HCT116 (cell line): ENCODE results near the gene RPN1. TPM values are rescaled to one million over a fixed set of nuclear protein-coding genes. Genes with fewer than 3 reads are reported as not detected.

ENCODE experiments used
- ATAC-seq: fragments of 200-7000 bp; cut with Tn5 transposase; 2 replicates; pipeline ENCODE4 v1.9.1; 2020; ENCODE audit warnings: mild to moderate bottlenecking, moderate library complexity
- BruUV-seq: library from RNA; stranded (reverse); fragments of 400-500 nt; replicated peaks from 2 replicates; lab custom pipeline; 2021; lab: Mats Ljungman, UMichigan
- CTCF ChIA-PET: fragments of 300-600 bp; sonication (Branson Sonifier 250); formaldehyde crosslinking; loops from one replicate; lab custom pipeline; 2021; ENCODE audit warnings: antibody characterized with exemption; lab: Charles Lee
- POLR2A ChIA-PET: fragments of 300-600, 350-600 bp; sonication (Branson Sonifier 250); formaldehyde crosslinking; loops from one replicate; lab custom pipeline; 2021; ENCODE audit warnings: antibody characterized with exemption; lab: Charles Lee
- RAD21 ChIA-PET, 2 experiments: fragments of 300-600 bp; sonication (Branson Sonifier 250); formaldehyde crosslinking; loops; one replicate each; lab custom pipeline; 2023; ENCODE audit warnings: low total read pairs in 2 of 2; ENCODE audit not compliant: uncharacterized antibody in 2 of 2, unreplicated experiment in 2 of 2, low non-redundant PET in 1 of 2; lab: Charles Lee
- DNase-seq: peaks from one replicate; pipeline ENCODE4 v3.0.0-alpha.2; 2010; ENCODE audit warnings: low read depth, low spot score
- H2AFZ ChIP-seq: fragments of 200-600 bp; shearing (Covaris generic), sonication (generic); 2 replicates; pipeline ENCODE4 v1.6.1; 2017; ENCODE audit warnings: low read depth, mixed run types, mixed read lengths, antibody characterized with exemption, low read length; ENCODE audit not compliant: poor library complexity, severe bottlenecking
- H3K27ac ChIP-seq: 2 replicates; pipeline ENCODE4 v1.5.1; 2012; ENCODE audit warnings: low read depth, low read length
- H3K27me3 ChIP-seq: fragments of 200-600 bp; sonication (generic); 2 replicates; pipeline ENCODE4 v1.6.1; 2016; ENCODE audit warnings: mixed run types, low read length, mixed read lengths; ENCODE audit not compliant: insufficient read depth
- H3K36me3 ChIP-seq, 2 experiments: fragments of 200-500 bp in 1 of 2; fragments of 200-600 bp in 1 of 2; sonication (Bioruptor generic) in 1 of 2; sonication (generic) in 1 of 2; 2 replicates each; pipeline versions ENCODE4 v1.5.1 to v1.6.1; 2014 to 2016; ENCODE audit warnings: low read length in 2 of 2, inconsistent platforms in 1 of 2, mixed read lengths in 1 of 2, mixed run types in 1 of 2; ENCODE audit not compliant: insufficient read depth in 2 of 2, control insufficient read depth in 1 of 2
- H3K4me1 ChIP-seq, 2 experiments: fragments of 200-600 bp in 1 of 2; sonication (generic) in 1 of 2; 2 replicates each; pipeline versions ENCODE4 v1.5.1 to v1.6.1; 2012 to 2017; ENCODE audit warnings: low read length in 2 of 2, inconsistent platforms in 1 of 2, mild to moderate bottlenecking in 1 of 2, mixed read lengths in 1 of 2, mixed run types in 1 of 2, moderate library complexity in 1 of 2; ENCODE audit not compliant: insufficient read depth in 2 of 2, control insufficient read depth in 1 of 2
- H3K4me2 ChIP-seq: fragments of 200-600 bp; sonication (generic); 2 replicates; pipeline ENCODE4 v1.6.1; 2017; ENCODE audit warnings: mixed run types, low read length, mixed read lengths
- H3K4me3 ChIP-seq, 2 experiments: fragments of 200-600 bp in 1 of 2; sonication (generic) in 1 of 2; replicated peaks in 1 of 2; 2 replicates each; pipeline ENCODE4 v1.5.1; 2011 to 2016; ENCODE audit warnings: low read length in 2 of 2, control low read depth in 1 of 2, low read depth in 1 of 2, mild to moderate bottlenecking in 1 of 2, mixed read lengths in 1 of 2, mixed run types in 1 of 2
- H3K79me2 ChIP-seq: fragments of 200-600 bp; sonication (generic); 2 replicates; pipeline ENCODE4 v1.6.1; 2017; ENCODE audit warnings: mild to moderate bottlenecking, mixed run types, low read length, moderate library complexity, mixed read lengths; ENCODE audit not compliant: insufficient read depth
- H3K9ac ChIP-seq: fragments of 200-600 bp; sonication (generic); 2 replicates; pipeline ENCODE4 v1.6.1; 2016; ENCODE audit warnings: low read length, mixed read lengths
- H3K9me2 ChIP-seq: fragments of 200-600 bp; sonication (generic), shearing (Covaris generic); 2 replicates; pipeline ENCODE4 v1.6.1; 2017; ENCODE audit warnings: mixed run types, mild to moderate bottlenecking, moderate library complexity; ENCODE audit not compliant: insufficient read depth
- H3K9me3 ChIP-seq, 2 experiments: fragments of 200-500 bp in 1 of 2; fragments of 200-600 bp in 1 of 2; sonication (Bioruptor generic) in 1 of 2; sonication (generic) in 1 of 2; 2 replicates each; pipeline ENCODE4 v1.6.1; 2014 to 2017; ENCODE audit warnings: low read length in 2 of 2, mixed read lengths in 2 of 2, inconsistent platforms in 1 of 2, low read depth in 1 of 2, mild to moderate bottlenecking in 1 of 2, mixed run types in 1 of 2, moderate library complexity in 1 of 2; ENCODE audit not compliant: control insufficient read depth in 1 of 2, insufficient read depth in 1 of 2
- H4K20me1 ChIP-seq: fragments of 200-600 bp; sonication (generic), shearing (Covaris generic); 2 replicates; pipeline ENCODE4 v1.6.1; 2017; ENCODE audit warnings: mixed run types, mild to moderate bottlenecking, moderate library complexity; ENCODE audit not compliant: insufficient read depth
- CBX3 ChIP-seq: IDR thresholded peaks from 2 replicates; pipeline ENCODE4 v1.6.1; 2012; ENCODE audit warnings: low read depth
- CEBPB ChIP-seq: IDR thresholded peaks from 2 replicates; pipeline ENCODE4 v1.6.1; 2012; ENCODE audit warnings: low read depth
- EZH2phosphoT487 ChIP-seq: fragments of 200-600 bp; IDR thresholded peaks from 2 replicates; pipeline ENCODE4 v1.6.1; 2018; ENCODE audit warnings: antibody characterized with exemption, borderline replicate concordance
- JUND ChIP-seq: IDR thresholded peaks from 2 replicates; pipeline ENCODE4 v1.6.1; 2012
- POLR2A ChIP-seq: IDR thresholded peaks from 2 replicates; pipeline ENCODE4 v1.7.0; 2011; ENCODE audit warnings: borderline replicate concordance; ENCODE audit not compliant: insufficient read depth, insufficient read length; ENCODE audit errors: extremely low read depth
- RAD21 ChIP-seq: IDR thresholded peaks from 2 replicates; pipeline ENCODE4 v1.6.1; 2012; ENCODE audit warnings: low read depth, mild to moderate bottlenecking
- SIN3A ChIP-seq: IDR thresholded peaks from 2 replicates; pipeline ENCODE4 v1.6.1; 2012; ENCODE audit warnings: low read depth
- SRF ChIP-seq: IDR thresholded peaks from 2 replicates; pipeline ENCODE4 v1.6.1; 2012; ENCODE audit warnings: low read depth
- YY1 ChIP-seq: IDR thresholded peaks from 2 replicates; pipeline ENCODE4 v1.6.1; 2011; ENCODE audit warnings: low read length, low read depth, moderate library complexity, mild to moderate bottlenecking; ENCODE audit not compliant: insufficient replicate concordance; ENCODE audit errors: extremely low read depth
- ZBTB33 ChIP-seq: IDR thresholded peaks from 2 replicates; pipeline ENCODE4 v1.6.1; 2011; ENCODE audit warnings: mild to moderate bottlenecking, low read length, moderate library complexity; ENCODE audit not compliant: insufficient replicate concordance; ENCODE audit errors: extremely low read depth
- ZFX ChIP-seq: fragments of 450-650 bp; IDR thresholded peaks from 2 replicates; pipeline ENCODE4 v1.6.1; 2017
- ZNF274 ChIP-seq: fragments of 200-500 bp; sonication (Bioruptor generic); IDR thresholded peaks from 2 replicates; pipeline ENCODE4 v1.6.1; 2014; ENCODE audit warnings: mild to moderate bottlenecking, low read depth, low read length, inconsistent platforms
- intact Hi-C: fragments of 100-400 bp; cut with micrococcal nuclease; formaldehyde crosslinking; loops from 2 replicates; pipeline ENCODE4 v1.10.0; 2022
- total RNA-seq: library from RNA; stranded (reverse); gene quantifications from one replicate; pipeline ENCODE4 v1.2.1, GENCODE V29; 2021; ENCODE audit not compliant: unreplicated experiment
- TF ChIP-seq, protein P1 (sequence below): IDR thresholded peaks from 2 replicates; pipeline ENCODE4 v1.6.1; 2012
- TF ChIP-seq, protein P2 (sequence below), 3 experiments: fragments of 200-600 bp in 1 of 3; sonication (generic) in 1 of 3; IDR thresholded peaks in 2 of 3; conservative IDR thresholded peaks in 1 of 3; 2 replicates each; pipeline ENCODE4 v1.5.1; 2012 to 2017; ENCODE audit warnings: low read depth in 2 of 3, low read length in 2 of 3, antibody characterized with exemption in 1 of 3, borderline replicate concordance in 1 of 3, control low read depth in 1 of 3, mild to moderate bottlenecking in 1 of 3, mixed read lengths in 1 of 3, mixed run types in 1 of 3, moderate library complexity in 1 of 3; ENCODE audit not compliant: insufficient read depth in 1 of 3

The RPN1 gene
- total RNA-seq, 1 experiment from 2014 or later, result 218 TPM

- TF ChIP-seq ZBTB33, result no peak
Measured at GRCh38 chr3:128680603-128681368, 30.2 kb upstream of the RPN1 start (continued).

DNA sequence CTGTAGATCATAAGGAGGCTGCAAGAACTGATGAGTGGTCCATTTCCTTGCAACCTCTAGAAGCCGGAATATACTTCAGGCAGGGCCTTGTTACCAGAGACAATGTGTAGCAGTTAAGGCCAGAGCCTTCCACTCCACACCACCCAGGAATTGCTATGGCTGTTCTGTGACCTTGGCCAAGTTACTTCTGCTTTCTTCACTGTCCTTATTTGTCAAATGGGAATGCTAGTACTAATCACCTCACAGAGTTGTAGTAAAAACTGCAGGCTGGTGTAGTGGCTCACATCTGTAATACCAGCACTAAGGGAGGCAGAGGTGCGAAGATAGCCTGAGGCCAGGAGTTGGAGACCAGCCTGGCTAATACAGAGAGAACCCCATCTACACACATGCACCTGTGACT lies 28.7 kb upstream of the RPN1 start:
- DNase-seq, result no peak
- ATAC-seq, result no peak
- Histone ChIP-seq H4K20me1 (no peaks in the 10 kb centered on the region), H3K9me2 (no peaks in the 10 kb centered on the region), H3K4me1 (peaks cover 13 to 20% of the 10 kb centered on the region in 2 experiments; a peak in 3 of 4 replicates), H3K27me3 (no peaks in the 10 kb centered on the region), H3K9ac (no peak overlapping the region), H3K4me2 (peak overlapping the region; percentile 81; the same call in 1 of the 2 replicates), H3K9me3 (no peaks in the 10 kb centered on the region), H3K4me3 (no peak overlapping the region), H2AFZ (no peak overlapping the region), H3K79me2 (no peaks in the 10 kb centered on the region), H3K27ac (0 out of 2 replicates have a peak overlapping the region, but pooled peaks have one; percentile 90), H3K36me3 (no peaks in the 10 kb centered on the region)
- TF ChIP-seq RAD21 (no peak), ZBTB33 (no peak), CEBPB (no peak), POLR2A (no peak), ZFX (no peak), ZNF274 (no peak), YY1 (no peak), JUND (no peak), EZH2phosphoT487 (no peak), SRF (no peak), SIN3A (no peak), CBX3 (no peak)
- TF ChIP-seq, protein P1, sequence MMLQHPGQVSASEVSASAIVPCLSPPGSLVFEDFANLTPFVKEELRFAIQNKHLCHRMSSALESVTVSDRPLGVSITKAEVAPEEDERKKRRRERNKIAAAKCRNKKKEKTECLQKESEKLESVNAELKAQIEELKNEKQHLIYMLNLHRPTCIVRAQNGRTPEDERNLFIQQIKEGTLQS, result no peak
- TF ChIP-seq, protein P2, sequence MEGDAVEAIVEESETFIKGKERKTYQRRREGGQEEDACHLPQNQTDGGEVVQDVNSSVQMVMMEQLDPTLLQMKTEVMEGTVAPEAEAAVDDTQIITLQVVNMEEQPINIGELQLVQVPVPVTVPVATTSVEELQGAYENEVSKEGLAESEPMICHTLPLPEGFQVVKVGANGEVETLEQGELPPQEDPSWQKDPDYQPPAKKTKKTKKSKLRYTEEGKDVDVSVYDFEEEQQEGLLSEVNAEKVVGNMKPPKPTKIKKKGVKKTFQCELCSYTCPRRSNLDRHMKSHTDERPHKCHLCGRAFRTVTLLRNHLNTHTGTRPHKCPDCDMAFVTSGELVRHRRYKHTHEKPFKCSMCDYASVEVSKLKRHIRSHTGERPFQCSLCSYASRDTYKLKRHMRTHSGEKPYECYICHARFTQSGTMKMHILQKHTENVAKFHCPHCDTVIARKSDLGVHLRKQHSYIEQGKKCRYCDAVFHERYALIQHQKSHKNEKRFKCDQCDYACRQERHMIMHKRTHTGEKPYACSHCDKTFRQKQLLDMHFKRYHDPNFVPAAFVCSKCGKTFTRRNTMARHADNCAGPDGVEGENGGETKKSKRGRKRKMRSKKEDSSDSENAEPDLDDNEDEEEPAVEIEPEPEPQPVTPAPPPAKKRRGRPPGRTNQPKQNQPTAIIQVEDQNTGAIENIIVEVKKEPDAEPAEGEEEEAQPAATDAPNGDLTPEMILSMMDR (IDR thresholded peaks at IDR 0.05 in 2 of 3, conservative IDR thresholded peaks at IDR 0.05 in 1 of 3; ENCODE audit: borderline replicate concordance in 1 of 3, insufficient read depth in 1 of 3, low read depth in 2 of 3, low read length in 2 of 3), result no peak
- intact Hi-C loops, result no loop called here
- no TSS peak for BruUV-seq
- ChIA-PET CTCF (no interaction called here), RAD21 (no interaction called here), POLR2A (interaction anchor here (1.4 kb wide), 1 partner anchor 10 kb away, joined by 9 read pairs; no protein-coding TSS in a partner anchor)
